GM13976 (cell line): ENCODE data around the gene DNM1.

Experiments
- DNase-seq: peaks from one replicate; pipeline ENCODE4 v3.0.0; 2012; ENCODE audit warnings: low spot score
- CTCF ChIP-seq: IDR thresholded peaks from 2 replicates; pipeline ENCODE4 v1.5.1; 2012; ENCODE audit warnings: borderline replicate concordance, mild to moderate bottlenecking; ENCODE audit not compliant: insufficient read depth; ENCODE audit errors: extremely low read depth, missing control alignments, control extremely low read depth
- in situ Hi-C: fragments of 300-500 bp; cut with MboI; formaldehyde crosslinking; loops from one replicate; pipeline ENCODE4 v1.12.0; 2022; ENCODE audit warnings: low sequenced_read_pairs, mixed read lengths, inconsistent platforms; ENCODE audit not compliant: unreplicated experiment

DNM1 gene

GRCh38 chr9:128167209-128167608 is 36.0 kb upstream of the DNM1 start:
- in situ Hi-C loops, result no loop called here
- DNase-seq, result no peak
- TF ChIP-seq CTCF, result no peak

- TF ChIP-seq CTCF, result no peak
- no peak for DNase-seq
- in situ Hi-C loops, result no loop called here
Observed at GRCh38 chr9:128168731-128169308, 34.4 kb upstream of the DNM1 start.

- TF ChIP-seq CTCF, result no peak
- DNase-seq, result no peak
- in situ Hi-C loops, result no loop called here
Observed at GRCh38 chr9:128169492-128169891, 33.7 kb upstream of the DNM1 start.

GRCh38 chr9:128169925-128170324 is 33.3 kb upstream of the DNM1 start:
- no peak for DNase-seq
- TF ChIP-seq CTCF, result no peak
- in situ Hi-C loops, result no loop called here

GRCh38 chr9:128174062-128174461 is 29.1 kb upstream of the DNM1 start:
- DNase-seq, result no peak
- no peak for TF ChIP-seq CTCF
- in situ Hi-C loops, result no loop called here

- no peak for TF ChIP-seq CTCF
- no peak for DNase-seq
- in situ Hi-C loops, result no loop called here
Observed at GRCh38 chr9:128175102-128175563, 28.0 kb upstream of the DNM1 start.

- in situ Hi-C loops, result no loop called here
- no peak for DNase-seq
Observed at GRCh38 chr9:128175726-128176125, 27.5 kb upstream of the DNM1 start.

More at GRCh38 chr9:128175726-128176125, 27.5 kb upstream of the DNM1 start:
- TF ChIP-seq CTCF, result no peak
